ENCODE results near the gene CAPRIN1.

DNA sequence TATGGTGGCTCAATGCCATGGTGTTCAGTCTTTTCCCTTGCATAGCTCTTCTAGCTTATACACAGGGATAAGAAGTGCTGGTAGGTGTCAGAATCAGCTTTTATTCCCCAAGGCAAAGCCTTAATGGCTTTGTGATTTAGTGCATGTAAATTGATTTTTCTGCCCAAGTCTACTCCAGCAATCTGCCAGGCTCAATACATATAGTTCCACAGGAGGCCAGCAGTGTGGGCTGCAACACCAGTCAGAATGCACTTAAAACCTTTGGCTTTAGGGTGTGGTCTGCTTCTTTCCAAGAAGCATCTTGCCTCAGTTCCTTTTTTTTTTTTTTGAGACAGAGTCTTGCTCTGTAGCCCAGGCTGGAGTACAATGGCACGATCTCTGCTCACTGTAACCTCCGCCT, 14.5 kb upstream of the CAPRIN1 start:
- TF ChIP-seq, protein P1, sequence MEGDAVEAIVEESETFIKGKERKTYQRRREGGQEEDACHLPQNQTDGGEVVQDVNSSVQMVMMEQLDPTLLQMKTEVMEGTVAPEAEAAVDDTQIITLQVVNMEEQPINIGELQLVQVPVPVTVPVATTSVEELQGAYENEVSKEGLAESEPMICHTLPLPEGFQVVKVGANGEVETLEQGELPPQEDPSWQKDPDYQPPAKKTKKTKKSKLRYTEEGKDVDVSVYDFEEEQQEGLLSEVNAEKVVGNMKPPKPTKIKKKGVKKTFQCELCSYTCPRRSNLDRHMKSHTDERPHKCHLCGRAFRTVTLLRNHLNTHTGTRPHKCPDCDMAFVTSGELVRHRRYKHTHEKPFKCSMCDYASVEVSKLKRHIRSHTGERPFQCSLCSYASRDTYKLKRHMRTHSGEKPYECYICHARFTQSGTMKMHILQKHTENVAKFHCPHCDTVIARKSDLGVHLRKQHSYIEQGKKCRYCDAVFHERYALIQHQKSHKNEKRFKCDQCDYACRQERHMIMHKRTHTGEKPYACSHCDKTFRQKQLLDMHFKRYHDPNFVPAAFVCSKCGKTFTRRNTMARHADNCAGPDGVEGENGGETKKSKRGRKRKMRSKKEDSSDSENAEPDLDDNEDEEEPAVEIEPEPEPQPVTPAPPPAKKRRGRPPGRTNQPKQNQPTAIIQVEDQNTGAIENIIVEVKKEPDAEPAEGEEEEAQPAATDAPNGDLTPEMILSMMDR (IDR thresholded peaks at IDR 0.05) = no peak
- no peak for TF ChIP-seq POLR2A (IDR thresholded peaks at IDR 0.05)
